ENCODE measurements around the gene PAX2.

The PAX2 gene

GRCh38 chr10:100747456-100748230 is 2.3 kb downstream of the PAX2 start:
- DNase-seq (ENCODE audit: extremely low spot score): no peak
- POLR2A ChIA-PET: interaction anchor here (0.6 kb wide), 1 partner anchor 23 kb away, joined by 3 read pairs; no protein-coding TSS in a partner anchor
- TF ChIP-seq CTCF (IDR thresholded peaks at IDR 0.05; ENCODE audit: control extremely low read depth, extremely low read depth, low read depth, missing control alignments): no peak
- CTCF ChIA-PET: no interaction called here

DNA sequence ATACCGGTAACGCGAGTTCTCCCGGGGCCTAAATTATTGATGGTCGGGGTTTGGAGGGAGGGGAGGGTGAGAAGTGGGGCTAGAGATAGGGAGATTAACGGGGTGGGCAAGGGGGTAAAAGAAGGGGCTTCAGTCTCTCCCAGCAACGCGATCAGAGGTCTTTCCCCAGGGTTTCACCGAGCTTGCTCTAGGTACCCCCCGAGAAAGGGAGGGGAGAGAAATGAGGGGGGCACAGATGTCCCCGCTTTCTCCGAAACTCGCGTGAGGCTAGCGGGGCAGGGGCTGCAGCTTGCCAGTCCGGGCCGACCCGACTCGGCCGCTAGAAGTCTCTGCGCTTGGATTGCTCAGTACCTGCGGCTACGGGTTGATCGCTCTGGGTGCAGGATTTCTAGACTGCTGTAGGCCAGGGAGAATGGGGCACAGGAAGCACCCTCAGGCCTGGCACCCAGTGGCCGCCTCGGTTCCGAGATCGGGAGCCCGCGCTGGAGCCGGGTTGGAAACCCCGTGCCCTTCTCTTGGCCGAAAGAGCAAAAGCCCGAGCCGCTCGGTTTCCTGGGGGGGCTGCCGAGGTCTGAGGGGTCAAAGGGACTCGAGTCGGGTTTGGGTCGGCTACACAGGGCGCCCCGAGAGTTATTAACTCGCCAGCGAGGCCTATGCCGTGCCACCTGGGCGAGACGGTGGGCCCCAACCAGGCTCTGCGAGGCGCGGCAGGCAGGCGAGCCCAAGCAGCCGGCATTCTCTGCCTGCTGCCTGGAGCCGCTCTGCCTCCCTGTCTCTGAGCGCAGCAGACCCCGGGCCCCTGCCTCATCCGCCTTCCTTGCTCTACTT is 3.1 kb downstream of the PAX2 start:
- ChIA-PET CTCF (no interaction called here), POLR2A (no interaction called here)
- no peak for DNase-seq (ENCODE audit: extremely low spot score)
- TF ChIP-seq CTCF (IDR thresholded peaks at IDR 0.05; ENCODE audit: control extremely low read depth, extremely low read depth, low read depth, missing control alignments): no peak

DNA sequence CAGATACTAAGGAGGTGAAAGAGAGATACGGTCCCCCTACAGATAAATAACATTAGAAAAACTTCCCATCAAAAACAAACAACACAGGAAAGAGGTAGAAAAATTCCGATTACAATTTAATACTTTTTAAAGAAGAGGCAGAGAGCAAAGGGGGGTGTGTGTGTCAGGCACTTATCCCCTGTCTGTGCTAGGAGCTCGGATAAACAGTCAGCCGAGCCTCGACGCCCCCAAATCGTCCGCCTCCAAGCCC is 3.6 kb downstream of the PAX2 start:
- ChIA-PET POLR2A (no interaction called here), CTCF (no interaction called here)
- DNase-seq (ENCODE audit: extremely low spot score): no peak
- TF ChIP-seq CTCF (IDR thresholded peaks at IDR 0.05; ENCODE audit: control extremely low read depth, extremely low read depth, low read depth, missing control alignments): no peak

DNA sequence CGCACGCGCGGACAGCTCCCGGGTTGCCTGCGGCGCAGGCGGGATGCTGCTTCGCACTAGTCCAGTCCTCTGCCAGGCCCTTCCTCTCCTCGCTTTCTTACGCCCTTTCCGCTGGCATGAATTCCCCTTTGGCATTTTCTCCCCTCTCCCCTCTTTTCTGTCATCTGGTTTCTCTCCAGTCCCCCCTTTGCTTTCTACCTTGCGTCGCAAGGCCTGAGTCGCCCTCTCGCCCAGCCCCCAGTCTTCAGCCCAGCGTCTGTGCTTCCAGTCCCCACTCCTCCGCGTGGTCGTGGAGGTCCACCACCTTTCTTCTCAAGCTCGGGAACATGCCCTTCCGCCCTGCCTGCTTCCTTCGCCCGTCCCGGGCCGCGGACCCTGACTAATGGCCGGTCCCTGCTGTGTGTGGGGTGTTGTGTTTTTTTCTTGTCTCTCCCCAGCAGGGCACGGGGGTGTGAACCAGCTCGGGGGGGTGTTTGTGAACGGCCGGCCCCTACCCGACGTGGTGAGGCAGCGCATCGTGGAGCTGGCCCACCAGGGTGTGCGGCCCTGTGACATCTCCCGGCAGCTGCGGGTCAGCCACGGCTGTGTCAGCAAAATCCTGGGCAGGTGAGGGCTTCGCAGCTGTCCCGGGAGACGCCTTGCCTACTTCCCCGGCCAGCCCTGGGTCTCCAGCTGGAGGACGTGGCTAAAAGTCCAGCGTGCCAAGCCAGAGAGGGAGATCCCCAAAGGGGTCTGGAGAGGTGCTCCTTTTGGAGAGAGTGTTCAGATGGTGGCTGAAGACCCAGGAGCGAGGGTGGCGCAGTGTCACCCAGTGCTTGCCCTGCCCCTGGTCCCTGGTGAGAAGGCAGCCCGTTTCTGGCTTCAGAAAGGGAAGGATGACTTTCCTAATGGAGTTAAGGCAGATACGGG is 4.2 kb downstream of the PAX2 start:
- POLR2A ChIA-PET: no interaction called here
- DNase-seq (ENCODE audit: extremely low spot score): no peak
- TF ChIP-seq CTCF (IDR thresholded peaks at IDR 0.05; ENCODE audit: control extremely low read depth, extremely low read depth, low read depth, missing control alignments): no peak
- CTCF ChIA-PET: no interaction called here

DNA sequence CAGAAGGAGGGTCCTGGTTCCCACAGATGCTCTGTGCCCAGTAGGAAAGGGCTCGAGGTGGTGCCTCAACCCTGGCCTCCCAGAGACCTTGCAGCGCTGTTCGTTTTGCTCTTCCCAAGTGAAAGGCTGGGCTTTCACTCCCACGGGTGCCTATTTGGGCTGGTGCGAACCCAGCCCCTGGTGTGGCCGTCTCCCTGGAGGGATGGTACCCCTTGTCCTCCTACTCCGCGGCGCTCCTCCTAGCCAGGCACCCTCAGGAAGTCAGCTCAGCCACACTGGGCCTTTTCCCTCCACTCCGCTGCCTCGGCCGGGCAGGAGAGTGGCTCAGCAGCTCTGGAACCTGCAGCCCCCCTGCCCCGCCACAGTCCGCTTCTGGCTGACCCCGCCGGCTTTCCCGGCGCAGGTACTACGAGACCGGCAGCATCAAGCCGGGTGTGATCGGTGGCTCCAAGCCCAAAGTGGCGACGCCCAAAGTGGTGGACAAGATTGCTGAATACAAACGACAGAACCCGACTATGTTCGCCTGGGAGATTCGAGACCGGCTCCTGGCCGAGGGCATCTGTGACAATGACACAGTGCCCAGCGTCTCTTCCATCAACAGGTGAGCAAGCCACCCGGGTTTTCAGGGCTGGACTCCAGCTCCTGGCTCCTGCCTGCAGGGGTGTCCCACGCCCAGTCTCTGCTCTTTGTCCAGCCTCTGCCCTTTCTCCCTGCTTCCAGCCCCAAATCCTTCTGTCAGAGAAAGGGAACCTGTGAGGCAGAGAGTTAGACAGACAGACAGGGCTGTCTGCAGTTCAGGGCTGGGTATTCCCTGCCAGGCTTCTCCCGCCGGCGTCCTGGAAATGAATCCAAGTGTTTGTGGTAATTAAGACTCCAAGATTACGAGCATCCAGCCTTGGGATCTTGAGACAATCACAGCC is 5.2 kb downstream of the PAX2 start:
- ChIA-PET POLR2A (no interaction called here), CTCF (interaction anchor here (1.0 kb wide), 1 partner anchor 38 kb away, joined by 3 read pairs; no protein-coding TSS in a partner anchor)
- DNase-seq (ENCODE audit: extremely low spot score): no peak
- no peak for TF ChIP-seq CTCF (IDR thresholded peaks at IDR 0.05; ENCODE audit: control extremely low read depth, extremely low read depth, low read depth, missing control alignments)
